NCI-H1694 (cell line): ENCODE results near the gene CEP97.

Experiments used
- DNase-seq: peaks from one replicate; lab custom pipeline; 2025; lab: John Stamatoyannopoulos, UW

CEP97 gene

GRCh38 chr3:101813817-101814440, 89.5 kb downstream of the CEP97 start:
- DNase-seq = peak; percentile 5

GRCh38 chr3:101814835-101815234, 90.4 kb downstream of the CEP97 start:
- no peak for DNase-seq

GRCh38 chr3:101816215-101817149, 92.1 kb downstream of the CEP97 start:
- no peak for DNase-seq

- no peak for DNase-seq
Measured at GRCh38 chr3:101817992-101818391, 93.6 kb downstream of the CEP97 start.

- no peak for DNase-seq
Measured at GRCh38 chr3:101819649-101820206, 95.3 kb downstream of the CEP97 start.
